Stimulated activated CD4-positive, alpha-beta T cell treated with anti-CD3 and anti-CD28 coated beads, Interleukin-15, amount 100 ng/mL, for 24 hours (primary cell): ENCODE data around the gene CD9.

Experiments
- DNase-seq: peaks from one replicate; pipeline ENCODE4 v3.0.0-alpha.2; 2020

CD9 gene

DNA sequence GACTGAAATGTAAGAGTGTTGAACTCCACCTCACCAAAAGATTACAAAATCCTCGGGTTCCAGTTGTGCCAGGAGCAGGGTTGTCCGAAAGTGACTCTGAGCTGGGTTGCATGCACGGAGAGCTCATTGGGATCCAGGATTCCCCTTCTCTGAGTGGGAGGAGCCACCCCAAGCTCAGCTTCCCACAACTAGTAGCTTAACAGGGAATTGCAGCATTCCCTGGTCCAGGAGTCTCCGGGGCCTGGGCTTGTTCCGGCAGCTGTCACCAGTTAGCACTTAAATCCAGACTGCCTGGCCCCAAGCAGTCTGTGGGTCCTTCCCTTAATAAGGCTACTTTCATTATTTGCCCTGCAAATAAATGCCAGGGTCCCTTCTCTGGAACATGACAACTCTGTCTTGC, 50.1 kb downstream of the CD9 start:
- DNase-seq: no peak

DNA sequence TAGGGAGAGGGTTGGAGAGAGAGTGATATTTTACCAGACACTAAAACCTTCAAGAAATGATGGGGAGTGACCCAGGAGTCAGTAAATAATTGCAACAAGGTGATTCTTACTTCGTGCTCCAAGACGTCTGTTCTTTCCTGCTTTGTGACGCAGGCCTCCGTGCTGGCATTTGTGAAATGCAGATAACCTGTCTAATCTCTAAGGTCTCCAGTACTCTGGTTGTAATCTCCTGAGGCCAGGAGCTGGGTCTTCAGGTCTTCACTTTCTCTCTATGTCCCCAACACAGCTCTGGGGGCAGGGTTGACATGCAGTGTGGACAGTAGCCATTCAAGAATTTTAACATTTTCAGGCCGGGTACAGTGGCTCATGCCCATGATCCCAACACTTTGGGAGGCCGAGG, 53.1 kb downstream of the CD9 start:
- no peak for DNase-seq

DNA sequence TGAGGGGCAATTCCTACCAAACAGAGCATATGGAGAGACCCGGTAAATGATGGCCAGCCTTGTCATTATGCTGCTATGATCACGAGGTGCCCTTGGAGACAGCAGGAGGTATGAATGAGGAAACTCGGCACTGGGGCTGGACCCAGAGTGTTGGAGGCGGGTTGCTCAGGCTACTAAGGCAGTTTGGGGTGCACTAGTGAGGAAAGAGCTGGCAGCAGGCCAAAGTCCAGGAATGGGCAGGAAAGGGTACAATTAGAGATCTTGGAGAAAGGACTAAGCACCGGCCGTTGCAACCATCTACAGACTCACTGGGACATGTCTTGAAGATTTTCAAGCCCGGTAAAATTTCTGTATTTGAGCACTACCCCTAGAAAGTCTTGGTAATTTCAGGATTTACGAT, 54.3 kb downstream of the CD9 start:
- DNase-seq: no peak

DNA sequence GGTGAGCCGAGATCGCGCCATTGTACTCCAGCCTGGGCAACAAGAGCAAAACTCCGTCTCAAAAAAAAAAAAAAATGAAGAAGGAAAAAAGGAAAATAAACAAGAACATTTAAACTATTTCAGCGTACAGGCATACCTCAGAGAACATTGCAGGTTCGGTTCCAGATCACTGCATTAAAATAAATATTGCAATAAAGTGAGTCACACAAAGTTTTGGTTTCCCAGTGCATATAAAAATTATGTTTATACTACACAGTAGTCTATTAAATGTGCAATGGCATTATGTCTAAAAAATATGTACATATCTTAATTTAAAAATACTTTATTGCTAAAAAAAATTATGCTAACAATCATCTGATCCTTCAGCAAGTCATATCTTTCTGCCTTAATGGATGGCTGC, 56.8 kb downstream of the CD9 start:
- DNase-seq: no peak

DNA sequence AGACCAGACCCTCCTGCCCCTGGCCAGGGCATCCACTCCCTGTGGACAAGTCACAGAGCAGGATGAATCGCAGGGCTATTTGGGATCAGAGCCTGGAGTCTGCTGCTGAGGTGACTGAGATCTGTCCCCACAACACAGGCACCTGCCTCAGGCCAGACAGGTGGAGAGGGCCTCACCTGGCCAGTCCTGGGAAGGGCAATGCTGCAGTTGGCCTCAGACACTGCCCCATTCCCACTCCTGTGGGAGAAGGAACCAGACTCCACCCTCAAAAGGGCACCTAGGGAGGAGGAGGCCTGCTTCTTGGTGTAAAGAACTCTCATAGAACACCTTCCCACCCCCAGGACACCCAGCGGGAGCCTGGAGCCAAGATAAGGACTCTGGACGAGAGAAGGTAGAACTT, 62.0 kb downstream of the CD9 start:
- no peak for DNase-seq

DNA sequence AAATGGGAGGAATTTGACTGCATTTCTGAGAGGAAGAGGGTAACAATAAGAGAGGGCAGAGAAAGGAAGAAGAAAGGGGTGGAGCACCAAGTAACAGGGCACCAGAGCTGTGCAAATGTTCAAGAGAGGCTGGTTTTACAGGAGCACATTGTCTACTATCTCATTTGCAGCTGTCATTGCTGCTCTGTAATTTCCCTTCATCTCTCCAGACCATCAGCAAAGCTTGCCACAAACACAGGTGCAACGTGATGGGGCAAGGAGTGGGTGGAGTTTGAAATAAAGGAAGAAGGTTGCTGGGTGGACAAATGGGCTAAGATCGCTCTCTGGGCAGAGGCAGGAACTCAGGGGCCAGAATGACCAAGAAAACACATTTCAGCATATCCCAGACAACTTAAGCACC, 62.4 kb downstream of the CD9 start:
- DNase-seq: no peak

DNA sequence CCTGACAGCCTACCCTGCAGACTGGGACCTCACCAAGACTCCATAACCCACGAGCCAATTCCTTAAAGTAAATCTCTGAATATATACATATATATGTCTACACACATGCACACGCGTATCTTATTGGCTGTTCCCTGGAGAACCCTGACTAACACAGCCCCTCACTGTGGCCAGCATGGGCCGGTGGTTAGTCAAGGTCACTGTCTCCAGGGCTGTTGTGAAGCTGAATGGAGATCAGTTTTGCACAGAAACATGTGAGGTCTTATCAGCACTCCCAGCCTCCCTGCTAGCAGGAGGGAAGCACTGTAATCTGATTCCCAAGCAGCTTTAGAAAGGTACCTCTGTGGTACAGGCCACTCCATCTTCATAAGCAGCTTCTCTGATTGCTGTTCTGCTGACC, 63.7 kb downstream of the CD9 start:
- no peak for DNase-seq

DNA sequence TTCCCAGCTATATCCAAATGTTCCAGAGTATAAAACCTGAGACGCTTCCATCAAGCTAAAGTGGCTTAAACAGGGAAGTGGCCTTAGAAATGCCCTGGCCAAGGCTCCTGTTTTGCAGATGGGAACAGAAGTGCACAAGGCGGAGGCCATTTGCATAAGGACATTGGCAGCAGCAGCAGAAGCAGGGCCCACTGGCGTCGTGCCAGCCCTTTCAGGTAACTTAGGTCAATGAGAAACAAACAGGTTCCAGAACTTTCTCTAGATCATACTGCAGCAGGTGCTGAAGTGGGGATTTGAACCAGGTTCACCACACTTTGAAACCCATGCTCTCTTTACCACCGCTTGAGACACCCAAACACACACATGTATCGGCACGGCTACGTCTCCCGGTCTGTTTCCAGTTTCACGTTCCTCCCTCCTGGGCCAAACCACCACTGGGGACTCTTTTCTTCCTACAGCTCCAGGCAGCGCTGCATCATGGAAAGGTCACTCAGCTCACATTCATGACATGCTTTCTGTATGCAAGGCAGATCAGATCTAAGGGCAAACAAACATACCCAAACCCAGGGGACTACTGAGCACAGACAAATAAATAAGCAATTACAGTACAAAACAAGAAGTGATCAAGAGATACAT, 64.3 kb downstream of the CD9 start:
- DNase-seq: no peak

DNA sequence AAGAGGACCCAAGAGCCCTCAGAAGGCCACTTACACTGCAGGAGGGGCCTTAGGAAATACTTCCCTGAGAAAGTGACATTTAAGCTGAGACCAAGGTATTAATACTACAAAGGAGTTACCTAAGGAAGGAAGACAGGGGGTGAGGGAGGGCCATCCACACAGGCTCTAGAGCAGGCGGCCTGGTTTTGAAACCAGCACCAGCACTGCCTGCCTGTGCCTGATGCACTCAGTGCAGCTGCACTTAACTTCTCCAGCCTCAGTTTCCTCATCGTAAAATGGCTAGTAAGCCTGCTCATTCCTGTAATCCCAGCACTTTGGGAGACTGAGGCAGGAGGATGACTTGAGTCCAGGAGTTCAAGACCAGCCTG, 64.8 kb downstream of the CD9 start:
- DNase-seq: no peak

DNA sequence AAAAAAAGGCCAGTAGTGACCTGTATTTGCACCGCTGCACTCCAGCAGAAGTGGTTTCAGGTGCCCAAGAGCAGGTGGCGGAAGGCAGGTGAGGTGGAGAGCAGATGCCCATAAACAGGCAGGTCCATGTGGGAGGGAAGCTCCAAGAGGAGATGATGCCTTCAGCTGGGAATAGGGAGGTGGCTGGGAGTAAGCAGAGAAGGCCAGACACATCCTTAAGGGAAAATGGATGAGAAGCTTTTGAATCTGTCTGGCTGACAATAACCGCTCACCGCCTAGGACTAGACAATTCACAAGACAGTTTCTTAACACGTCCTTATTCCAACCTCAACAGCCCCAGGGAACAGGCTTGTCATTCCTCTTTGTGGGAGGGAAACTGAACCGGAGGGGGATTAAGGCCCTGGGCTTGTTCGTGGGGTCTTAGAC, 66.4 kb downstream of the CD9 start:
- DNase-seq: no peak

DNA sequence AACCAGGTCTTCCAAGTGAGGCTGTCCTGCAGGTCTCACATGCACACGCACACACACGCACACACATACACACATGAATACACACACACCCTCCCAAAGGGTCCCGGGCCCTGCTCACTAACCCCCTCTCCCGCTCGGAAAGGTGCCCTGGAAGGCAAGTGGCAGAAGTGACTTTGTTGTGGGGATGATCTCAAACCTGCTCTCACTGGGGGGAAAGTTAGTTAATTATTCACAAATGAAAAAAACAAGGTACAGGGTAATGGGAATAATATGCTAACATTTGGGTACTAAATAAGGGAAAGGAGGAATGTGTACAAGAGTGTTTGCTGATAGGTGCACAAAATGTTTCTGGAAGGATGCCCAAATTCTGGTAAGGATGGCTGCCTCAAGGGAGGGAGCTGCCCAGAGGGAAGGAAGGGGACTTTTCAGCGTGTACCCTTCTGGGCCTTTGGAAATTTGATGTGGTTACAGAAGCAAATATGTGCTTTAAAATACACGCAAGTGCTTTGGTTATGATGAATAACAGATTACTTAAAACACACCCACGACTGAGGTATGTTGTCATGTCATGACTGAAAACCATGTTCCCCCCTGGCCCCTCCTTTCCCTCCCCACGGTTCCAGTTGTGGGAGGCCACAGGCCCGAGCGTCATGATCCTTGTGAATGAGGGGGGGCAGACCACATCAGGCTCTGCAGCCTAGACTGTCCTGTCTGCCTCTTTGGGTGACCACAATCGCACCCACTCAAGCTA, 66.9 kb downstream of the CD9 start:
- peak; percentile 78 for DNase-seq

DNA sequence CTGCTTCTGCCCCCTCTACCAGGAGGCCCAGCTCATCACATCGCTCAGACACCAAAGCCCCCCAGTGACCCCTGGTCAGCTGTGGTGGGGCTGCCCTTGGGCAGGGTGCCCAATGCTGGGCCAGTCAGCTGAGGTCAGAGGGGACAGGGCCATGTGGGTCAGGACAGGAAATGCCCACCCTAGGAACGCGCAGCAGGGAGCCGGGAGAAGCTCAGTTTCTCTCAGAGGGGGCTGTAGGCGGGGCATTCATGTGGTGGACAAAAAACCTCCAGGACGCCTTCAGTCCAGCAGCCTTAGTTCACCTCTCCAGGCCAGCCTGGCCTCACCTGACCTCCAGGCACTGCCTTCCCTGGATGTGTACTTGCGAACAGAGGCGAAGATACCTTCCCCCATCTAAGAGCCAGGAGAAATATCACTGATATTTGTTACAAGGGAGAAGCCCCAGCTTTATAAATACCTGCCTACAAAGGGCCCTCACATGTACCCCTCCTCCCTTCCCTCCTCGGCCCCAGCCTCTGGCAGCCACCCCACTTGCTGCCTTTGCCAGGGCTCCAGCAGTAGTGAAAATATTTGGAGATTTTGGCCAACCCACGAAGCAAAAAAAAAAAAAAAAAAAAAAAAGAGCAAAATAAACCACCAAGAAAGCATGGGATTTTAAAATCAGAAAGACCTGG, 68.4 kb downstream of the CD9 start:
- DNase-seq: no peak

DNA sequence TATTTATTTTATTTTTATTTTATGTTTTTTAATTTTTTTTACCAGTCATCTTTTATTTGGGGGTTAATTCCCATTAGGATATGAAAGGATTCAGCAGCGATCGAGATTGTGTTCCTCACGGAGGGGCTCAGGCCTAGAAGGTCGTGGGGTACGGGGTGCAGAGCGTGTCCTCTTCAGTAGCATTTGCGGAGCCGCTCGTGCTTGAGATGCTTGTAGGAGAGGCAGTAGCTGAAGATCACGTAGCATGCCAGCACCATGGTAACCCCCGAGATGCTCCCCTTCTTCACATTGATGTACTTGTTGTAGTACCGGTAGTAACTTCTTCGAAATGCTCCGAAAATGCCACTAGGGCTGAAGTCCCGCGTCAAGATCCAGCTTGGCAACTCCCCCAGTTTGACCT, 69.8 kb downstream of the CD9 start:
- no peak for DNase-seq

DNA sequence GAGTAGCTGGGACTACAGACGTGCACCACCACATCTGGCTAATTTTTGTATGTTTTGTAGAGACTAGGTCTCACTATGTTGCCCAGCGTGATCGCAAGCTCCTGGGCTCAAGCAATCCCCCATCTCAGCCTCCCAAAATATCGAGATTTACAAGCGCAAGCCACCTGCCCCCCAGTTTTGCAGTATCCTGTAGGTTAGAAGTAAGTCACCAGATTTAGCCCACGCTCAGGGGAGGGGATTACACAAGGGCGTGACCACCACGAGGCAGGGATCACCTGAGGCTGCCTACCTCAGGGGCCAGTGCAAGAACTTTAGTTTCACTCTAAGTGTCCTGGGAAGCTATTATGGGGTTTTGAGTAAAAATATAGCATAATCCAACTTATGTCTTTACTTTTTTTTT, 71.1 kb downstream of the CD9 start:
- DNase-seq: no peak

DNA sequence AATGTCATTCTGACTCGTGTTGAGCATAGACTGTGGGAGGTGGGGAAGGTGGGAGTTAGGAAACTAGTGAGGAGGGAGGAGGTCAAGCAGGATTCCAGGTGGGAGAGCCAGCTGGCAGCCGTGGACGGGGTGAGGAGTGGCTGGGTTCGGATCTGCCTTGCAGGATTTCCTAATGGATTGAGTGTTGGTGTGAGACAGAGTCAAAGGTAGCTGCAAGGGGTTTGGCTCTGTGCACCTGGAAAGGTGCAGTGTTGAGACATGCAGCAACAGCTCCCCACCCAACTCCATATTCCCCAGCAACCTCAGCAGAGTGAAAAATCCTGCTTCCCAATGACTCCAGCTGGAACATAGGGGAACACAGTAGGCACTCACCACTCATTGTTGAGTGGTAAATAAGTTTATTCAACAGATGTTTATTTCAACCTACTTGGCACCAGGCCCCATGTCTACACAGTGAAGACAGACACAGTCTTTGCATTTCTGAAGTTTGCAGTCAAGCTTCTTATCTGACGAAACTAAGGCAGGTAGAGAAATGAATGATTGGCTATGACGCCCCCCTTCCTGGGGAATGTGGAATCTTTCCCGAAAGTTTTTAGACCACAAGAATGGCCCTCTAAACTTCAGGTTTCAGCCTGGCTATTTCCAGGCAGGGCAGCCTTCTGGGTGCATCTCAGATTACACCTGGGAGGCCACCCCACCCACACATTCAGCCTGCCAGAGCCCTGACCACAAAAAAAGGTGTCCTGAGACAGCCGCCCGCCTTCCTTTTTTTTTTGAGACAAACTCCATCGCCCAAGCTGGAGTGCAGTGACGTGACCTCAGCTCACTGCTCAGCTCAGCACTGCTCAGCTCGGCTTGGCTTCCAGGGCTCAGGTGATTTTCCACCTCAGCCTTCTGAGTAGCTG, 72.4 kb downstream of the CD9 start:
- peak; percentile 26 for DNase-seq

DNA sequence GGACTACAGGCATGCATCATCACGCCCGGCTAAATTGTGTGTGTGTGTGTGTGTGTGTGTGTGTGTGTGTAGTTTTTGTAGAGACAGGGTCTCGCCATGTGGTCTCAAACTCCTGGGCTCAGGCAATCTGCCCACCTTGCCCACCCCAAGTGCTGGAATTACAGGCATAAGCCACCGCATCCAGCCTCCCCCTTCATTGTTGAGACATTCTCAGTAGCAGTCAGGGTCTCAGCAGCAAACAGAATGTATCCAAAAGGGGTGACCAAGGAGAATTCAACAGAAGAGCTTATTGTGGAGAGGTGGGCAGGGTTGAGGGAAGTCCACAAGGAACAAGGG, 73.0 kb downstream of the CD9 start:
- DNase-seq: no peak

DNA sequence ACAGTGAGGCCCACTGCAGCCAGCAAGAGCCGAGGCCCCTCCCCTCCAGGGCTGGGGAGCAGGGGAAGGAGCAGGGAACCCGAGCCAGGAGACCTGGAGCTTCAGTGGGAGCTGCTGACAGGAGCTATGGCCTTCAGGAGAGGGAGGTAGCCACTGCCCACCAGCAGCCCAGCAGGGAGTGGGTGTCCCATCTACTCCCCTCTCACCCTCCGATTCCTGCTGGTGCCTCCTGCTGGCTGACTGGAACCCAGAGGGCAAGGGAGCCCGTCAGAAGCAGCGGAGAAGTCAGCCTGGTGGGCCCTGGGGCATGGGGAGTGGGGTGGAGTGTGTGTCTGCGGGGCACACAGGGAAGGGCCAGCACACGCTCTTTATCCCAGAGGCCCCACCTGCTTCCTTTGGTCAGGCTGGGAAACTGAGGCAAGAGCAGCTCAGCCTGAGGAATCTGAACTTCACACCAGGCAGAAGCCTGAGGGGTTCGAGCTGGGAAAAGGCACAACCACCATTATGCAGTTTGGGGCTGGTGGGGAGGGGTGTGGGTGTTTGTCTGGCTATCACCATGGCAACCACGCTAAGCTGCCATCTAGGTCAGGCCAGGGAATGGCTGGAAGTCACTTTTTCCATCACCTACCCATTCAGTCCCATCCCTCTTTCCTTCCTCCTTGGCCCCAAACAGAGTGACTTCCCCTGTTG, 73.5 kb downstream of the CD9 start:
- no peak for DNase-seq

DNA sequence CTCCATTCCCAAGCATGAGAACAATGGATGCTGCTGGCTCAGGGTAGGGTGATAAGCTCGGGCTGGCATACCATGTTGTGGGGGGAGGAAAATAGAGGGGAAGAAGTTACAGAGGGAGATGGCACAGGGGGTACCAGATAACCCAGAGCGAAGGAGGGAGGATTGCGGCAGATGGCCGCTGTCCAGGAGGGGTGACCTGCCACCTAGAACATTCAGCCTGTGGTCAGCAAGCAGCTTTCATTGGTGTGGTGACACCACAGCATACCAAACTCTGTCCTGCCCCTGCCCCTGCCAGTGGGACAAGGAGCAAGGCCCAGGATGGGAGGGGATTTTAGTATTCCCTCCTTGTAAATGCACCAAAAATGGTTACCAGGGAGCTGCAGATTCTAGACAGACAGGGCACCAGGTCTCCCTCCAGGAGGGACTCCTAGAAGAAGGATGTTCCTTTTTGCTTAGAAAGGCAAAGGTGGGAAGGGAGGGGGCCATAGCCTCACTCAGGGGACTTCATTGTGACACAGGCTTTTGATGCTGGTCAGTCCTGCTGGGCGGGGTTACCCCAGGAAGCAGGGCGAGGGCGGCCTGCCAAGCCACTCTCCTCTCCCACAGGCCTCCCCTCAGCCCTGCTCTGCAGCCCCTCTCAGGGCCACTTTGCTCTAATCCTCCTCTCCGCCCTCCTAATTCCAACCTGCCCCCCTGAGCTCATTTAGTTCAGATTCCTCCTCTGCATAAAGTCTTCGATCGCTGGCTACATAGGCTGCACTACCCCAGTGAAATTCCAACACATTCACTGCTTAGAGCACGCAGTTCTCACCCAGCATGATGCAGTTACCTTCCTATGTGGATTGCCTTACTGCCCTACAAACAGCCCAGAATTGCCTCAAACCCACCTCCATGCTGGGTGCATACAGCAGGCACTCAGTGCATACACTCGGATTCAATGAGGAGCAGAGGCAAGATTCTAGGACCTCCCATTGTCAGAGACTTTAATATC, 74.3 kb downstream of the CD9 start:
- no peak for DNase-seq

DNA sequence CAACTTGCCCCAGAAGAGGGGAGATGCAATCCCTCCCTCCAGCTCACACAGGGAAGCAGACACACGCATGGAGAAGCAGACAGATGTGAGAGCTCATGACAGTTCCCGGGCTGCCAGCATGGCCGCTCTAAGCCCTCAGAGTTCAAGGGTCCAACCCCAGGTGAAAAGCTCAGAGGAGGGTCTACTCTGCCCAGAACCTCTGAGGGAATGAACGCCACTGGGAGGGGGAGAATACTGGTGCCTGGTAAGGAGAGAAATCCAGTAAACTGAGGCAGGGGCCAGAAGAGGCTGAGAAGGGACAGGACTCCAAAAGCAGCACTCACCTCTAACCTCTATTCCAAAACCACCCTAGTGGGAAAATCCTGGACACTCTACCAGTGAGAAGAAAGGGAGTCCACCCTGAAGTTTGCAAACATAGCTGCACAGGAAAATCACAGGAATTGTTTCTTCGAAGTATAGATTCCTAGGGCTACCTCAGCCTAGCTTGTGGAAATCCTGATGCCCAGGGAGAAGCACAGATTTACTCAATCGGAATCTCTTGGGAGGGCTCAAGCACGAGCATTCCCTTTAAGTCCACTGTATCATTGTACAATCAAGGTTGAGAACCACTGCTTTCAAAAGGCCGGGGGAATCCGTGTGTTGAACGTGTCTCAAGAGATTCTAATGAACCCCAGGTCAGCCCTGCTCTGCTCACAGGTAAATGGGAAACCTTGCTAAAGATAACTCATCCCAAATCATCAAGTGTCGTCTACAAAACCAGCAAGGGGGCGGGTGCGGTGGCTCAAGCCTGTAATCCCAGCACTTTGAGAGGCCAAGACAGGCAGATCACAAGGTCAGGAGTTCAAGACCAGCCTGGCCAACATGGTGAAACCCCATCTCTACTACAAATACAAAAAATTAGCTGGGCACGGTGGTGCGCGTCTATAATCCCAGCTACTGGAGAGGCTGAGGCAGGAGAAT, 76.0 kb downstream of the CD9 start:
- DNase-seq: no peak

DNA sequence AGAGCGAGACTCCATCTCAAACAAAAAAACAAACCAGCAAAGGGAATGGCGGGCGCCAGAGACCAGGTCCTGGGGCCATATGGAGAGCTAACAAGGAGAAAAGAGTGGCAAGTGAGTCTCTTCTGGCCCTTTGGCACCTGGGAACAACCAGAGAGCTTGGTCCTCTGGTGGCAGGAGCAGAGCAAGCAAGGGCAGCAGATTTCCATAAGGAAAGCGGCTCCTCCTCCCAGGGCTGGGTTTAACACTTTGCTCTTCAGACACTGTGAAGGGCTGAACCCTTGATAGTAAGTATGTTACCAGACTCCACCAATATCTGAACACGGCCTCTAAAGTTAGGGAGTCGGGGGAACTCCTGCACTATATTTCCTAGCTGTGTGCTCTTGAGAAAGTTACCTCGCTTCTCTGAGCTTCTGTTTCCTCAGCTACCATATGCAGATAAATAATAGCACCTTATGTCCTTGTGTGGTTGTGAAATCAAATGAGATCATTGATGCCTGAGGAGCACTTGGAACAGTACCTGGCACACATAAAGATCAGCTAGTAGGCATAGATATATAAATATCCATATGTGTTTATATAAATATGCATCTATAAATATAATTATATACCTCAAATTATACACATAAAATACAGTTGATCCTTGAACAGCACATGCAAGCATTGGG, 76.9 kb downstream of the CD9 start:
- no peak for DNase-seq
